T1000 (cell line): ENCODE measurements around the gene PDE4D.
"Not testable (repeated sequence)": the region's sequence is repeated elsewhere in the genome, so short reads cannot be mapped to it uniquely, and the experiment has no call there.

Experiments used
- DNase-seq: peaks from one replicate; lab custom pipeline; 2025; ENCODE audit warnings: mixed read lengths; lab: John Stamatoyannopoulos, UW

Gene PDE4D

GRCh38 chr5:59005934-59006701, 887.4 kb downstream of the PDE4D start:
- DNase-seq = no peak

- DNase-seq = no peak
Observed at GRCh38 chr5:59003641-59004040, 889.9 kb downstream of the PDE4D start.

GRCh38 chr5:59003124-59003523, 890.4 kb downstream of the PDE4D start:
- DNase-seq = no peak

- DNase-seq = no peak
Observed at GRCh38 chr5:59002162-59002825, 891.2 kb downstream of the PDE4D start.

- DNase-seq = no peak
Observed at GRCh38 chr5:59001716-59002115, 891.8 kb downstream of the PDE4D start.

- no peak for DNase-seq
Observed at GRCh38 chr5:59001154-59001553, 892.4 kb downstream of the PDE4D start.

GRCh38 chr5:59000211-59000610, 893.3 kb downstream of the PDE4D start:
- DNase-seq = no peak

- no peak for DNase-seq
Observed at GRCh38 chr5:58999804-59000203, 893.7 kb downstream of the PDE4D start.

GRCh38 chr5:58998544-58998943, 895.0 kb downstream of the PDE4D start:
- DNase-seq = no peak

GRCh38 chr5:58995779-58996178, 897.7 kb downstream of the PDE4D start:
- not testable (repeated sequence) for DNase-seq

GRCh38 chr5:58993461-58993860, 900.1 kb downstream of the PDE4D start:
- DNase-seq = no peak

- no peak for DNase-seq
Observed at GRCh38 chr5:58988938-58989337, 904.6 kb downstream of the PDE4D start.

GRCh38 chr5:58987193-58987592, 906.3 kb downstream of the PDE4D start:
- DNase-seq = no peak

GRCh38 chr5:58986281-58986680, 907.2 kb downstream of the PDE4D start:
- no peak for DNase-seq

GRCh38 chr5:58985759-58986158, 907.8 kb downstream of the PDE4D start:
- DNase-seq = no peak

GRCh38 chr5:58985311-58985710, 908.2 kb downstream of the PDE4D start:
- DNase-seq = no peak

GRCh38 chr5:58983526-58984452, 909.7 kb downstream of the PDE4D start:
- no peak for DNase-seq

- DNase-seq = no peak
Observed at GRCh38 chr5:58980890-58981289, 912.6 kb downstream of the PDE4D start.

GRCh38 chr5:58979090-58979489, 914.4 kb downstream of the PDE4D start:
- no peak for DNase-seq

- DNase-seq = no peak
Observed at GRCh38 chr5:58974601-58975000, 918.9 kb downstream of the PDE4D start.

- DNase-seq = no peak
Observed at GRCh38 chr5:58974083-58974482, 919.4 kb downstream of the PDE4D start.

GRCh38 chr5:58972301-58972700, 921.2 kb downstream of the PDE4D start:
- no peak for DNase-seq

GRCh38 chr5:58970766-58971165, 922.8 kb downstream of the PDE4D start:
- no peak for DNase-seq
